Progenitor cell of endocrine pancreas (in vitro differentiated cells): Measurements from ENCODE around the gene CD164L2. TPM values are rescaled to one million over a fixed set of nuclear protein-coding genes. Genes with fewer than 3 reads are reported as not detected.
A peak's percentile ranks its signal among the peaks of the same experiment; 100 is the strongest.

ENCODE experiments used
- DNase-seq: peaks from one replicate; pipeline ENCODE4 v3.0.0; 2021; ENCODE audit warnings: low spot score; ENCODE audit not compliant: unreplicated experiment
- H3K27ac Mint-ChIP-seq: 2 replicates; pipeline ENCODE4 v1.8.0; 2021; ENCODE audit warnings: mild to moderate bottlenecking, moderate library complexity, mixed read lengths
- H3K27me3 Mint-ChIP-seq: 2 replicates; pipeline ENCODE4 v1.8.0; 2021; ENCODE audit warnings: mixed read lengths
- H3K36me3 Mint-ChIP-seq: 2 replicates; pipeline ENCODE4 v1.8.0; 2022; ENCODE audit warnings: mixed read lengths; ENCODE audit not compliant: insufficient read depth
- H3K4me1 Mint-ChIP-seq: 2 replicates; pipeline ENCODE4 v1.8.0; 2021; ENCODE audit warnings: low read depth, mixed read lengths
- H3K4me3 Mint-ChIP-seq: 2 replicates; pipeline ENCODE4 v1.8.0; 2021; ENCODE audit warnings: low read depth, mild to moderate bottlenecking, moderate library complexity, mixed read lengths
- H3K9me3 Mint-ChIP-seq: 2 replicates; pipeline ENCODE4 v1.8.0; 2021; ENCODE audit warnings: low read depth, mixed read lengths
- CTCF ChIP-seq: fragments of 200-600 bp; sonication (generic); IDR thresholded peaks from one replicate; pipeline ENCODE4 v1.5.0; 2021; ENCODE audit warnings: antibody characterized with exemption, mild to moderate bottlenecking; ENCODE audit not compliant: unreplicated experiment
- total RNA-seq: library from RNA; stranded (reverse); gene quantifications from 2 replicates; pipeline ENCODE4 v1.2.1, GENCODE V29; 2021

Gene CD164L2
- total RNA-seq, 1 donor from 2014 or later: not detected

- Mint-ChIP-seq H3K27me3 (peaks cover 36% of the 10 kb centered on the region), H3K27ac (no peak overlapping the region), H3K4me3 (no peak overlapping the region), H3K9me3 (no peaks in the 10 kb centered on the region), H3K4me1 (peaks cover 14% of the 10 kb centered on the region), H3K36me3 (no peaks in the 10 kb centered on the region)
- TF ChIP-seq CTCF: no peak
- no peak for DNase-seq
Observed at GRCh38 chr1:27346357-27346756, 36.8 kb downstream of the CD164L2 start.

DNA sequence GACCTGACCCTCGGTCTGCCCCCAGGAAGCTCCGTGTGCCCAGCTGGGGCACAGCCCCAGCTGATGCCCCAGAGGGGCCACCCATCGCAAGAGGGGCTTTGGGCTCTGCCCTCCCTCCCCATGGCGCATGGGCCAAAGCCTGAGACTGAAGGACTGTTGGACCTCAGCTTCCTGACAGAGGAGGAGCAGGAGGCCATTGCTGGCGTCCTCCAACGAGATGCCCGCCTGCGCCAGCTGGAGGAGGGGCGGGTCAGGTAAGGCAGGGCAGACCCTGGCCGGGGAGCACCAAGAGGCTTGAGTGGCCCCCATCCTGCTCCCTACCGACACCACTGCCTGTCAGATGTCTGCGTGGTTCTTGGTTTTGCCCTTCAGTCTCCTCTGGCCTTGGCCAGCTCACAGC, 37.9 kb downstream of the CD164L2 start:
- Mint-ChIP-seq H3K4me1 (peaks cover 14% of the 10 kb centered on the region), H3K27me3 (peaks cover 25% of the 10 kb centered on the region), H3K9me3 (no peaks in the 10 kb centered on the region), H3K36me3 (no peaks in the 10 kb centered on the region), H3K4me3 (no peak overlapping the region), H3K27ac (no peak overlapping the region)
- no peak for TF ChIP-seq CTCF
- DNase-seq: no peak

DNA sequence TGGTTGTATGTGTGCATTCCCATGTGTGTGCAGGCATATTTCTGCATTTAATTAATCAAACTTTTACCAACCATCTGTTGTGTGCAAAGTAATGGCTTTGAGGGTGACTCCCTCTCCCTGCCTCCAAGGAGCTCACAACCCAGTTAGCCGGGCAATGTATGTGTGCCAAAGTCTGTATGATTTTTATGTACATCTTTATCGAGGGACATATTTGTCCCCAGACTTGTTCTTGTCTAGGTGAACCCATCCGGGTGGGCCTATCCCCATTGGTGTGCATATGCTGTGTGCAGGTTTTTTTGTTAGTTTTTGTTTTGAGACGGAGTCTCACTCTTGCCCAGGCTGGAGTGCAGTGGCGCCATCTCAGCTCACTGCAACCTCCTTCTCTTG, 39.5 kb downstream of the CD164L2 start:
- peaks cover 4% of the 10 kb centered on the region for H3K36me3 Mint-ChIP-seq
- DNase-seq: no peak
- peaks cover 14% of the 10 kb centered on the region for H3K4me1 Mint-ChIP-seq
- no peak overlapping the region for H3K27ac Mint-ChIP-seq
- no peak for TF ChIP-seq CTCF
- H3K9me3 Mint-ChIP-seq: no peaks in the 10 kb centered on the region
- H3K27me3 Mint-ChIP-seq: peaks cover 18% of the 10 kb centered on the region
- H3K4me3 Mint-ChIP-seq: peak overlapping the region; percentile 39

DNA sequence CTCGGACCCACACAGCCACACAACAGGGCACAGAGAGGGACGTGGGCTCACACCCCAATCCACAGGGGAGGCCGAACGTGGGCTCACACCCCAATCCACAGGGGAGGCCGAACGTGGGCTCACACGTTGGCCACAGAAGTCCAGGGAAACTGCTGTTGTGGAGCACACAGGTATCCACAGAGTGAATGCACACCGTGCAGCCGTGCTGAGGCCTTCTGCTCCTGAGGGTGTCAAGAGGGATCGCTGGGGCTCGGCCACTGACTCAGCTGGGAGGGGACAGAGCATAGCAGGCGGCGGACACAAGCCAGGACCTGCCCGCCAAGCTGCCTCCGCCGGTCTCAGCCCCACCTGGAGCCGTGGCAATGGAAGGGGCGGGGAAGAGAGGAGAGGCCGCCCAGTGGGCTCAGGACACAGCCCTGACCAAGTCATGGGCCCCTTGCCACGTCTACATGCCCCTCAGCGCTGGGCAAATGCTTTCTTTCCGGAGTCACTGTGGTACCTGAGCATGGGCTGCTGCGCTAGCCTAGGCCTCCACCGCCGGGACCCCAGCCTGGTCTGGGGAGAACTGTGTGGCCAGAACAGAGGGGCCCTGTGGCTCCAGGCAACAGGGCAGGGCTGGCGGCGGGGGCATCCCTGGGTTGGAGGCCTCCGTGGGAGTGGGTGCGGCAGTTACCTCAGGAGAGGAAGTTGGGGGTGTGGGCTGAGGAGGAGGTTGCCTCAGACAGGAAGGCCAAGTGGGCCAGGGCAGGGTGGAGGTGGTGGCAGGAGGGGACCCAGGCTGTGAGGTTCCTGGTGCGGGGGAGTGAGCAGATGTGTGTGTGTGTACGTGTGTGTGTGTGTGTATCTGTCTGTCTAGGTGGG, 40.1 kb downstream of the CD164L2 start:
- peaks cover 4% of the 10 kb centered on the region for H3K36me3 Mint-ChIP-seq
- peak overlapping the region; percentile 33 for H3K27ac Mint-ChIP-seq
- peaks cover 17% of the 10 kb centered on the region for H3K27me3 Mint-ChIP-seq
- no peaks in the 10 kb centered on the region for H3K9me3 Mint-ChIP-seq
- TF ChIP-seq CTCF: no peak
- DNase-seq: no peak
- H3K4me3 Mint-ChIP-seq: peak overlapping the region; percentile 66
- peaks cover 14% of the 10 kb centered on the region for H3K4me1 Mint-ChIP-seq

DNA sequence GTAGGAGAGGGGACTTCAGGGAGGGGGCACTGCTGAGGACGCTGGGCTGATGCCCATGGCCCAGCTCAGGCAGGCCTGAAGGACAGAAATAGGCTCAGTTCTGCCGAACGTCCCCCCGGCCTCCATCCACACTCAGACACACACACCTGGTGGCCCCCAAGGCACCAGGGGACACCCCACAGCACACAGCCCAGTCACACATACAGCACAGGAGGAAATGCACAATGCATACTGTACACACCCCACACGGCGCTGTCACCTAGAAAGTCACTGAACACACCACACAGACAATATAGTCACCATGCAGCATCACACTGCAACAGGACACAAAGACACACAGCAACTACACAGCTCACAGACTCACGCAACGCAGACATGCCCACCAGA, 40.7 kb downstream of the CD164L2 start:
- H3K27me3 Mint-ChIP-seq: peaks cover 13% of the 10 kb centered on the region
- no peak for DNase-seq
- H3K4me1 Mint-ChIP-seq: peaks cover 14% of the 10 kb centered on the region
- H3K9me3 Mint-ChIP-seq: no peaks in the 10 kb centered on the region
- peak overlapping the region; percentile 33 for H3K27ac Mint-ChIP-seq
- no peak for TF ChIP-seq CTCF
- H3K4me3 Mint-ChIP-seq: peak overlapping the region; percentile 66
- peaks cover 4% of the 10 kb centered on the region for H3K36me3 Mint-ChIP-seq
